Keratinocyte (primary cell): Measurements from ENCODE around the gene TPGS2. TPM values are rescaled to one million over a fixed set of nuclear protein-coding genes. Genes with fewer than 3 reads are reported as not detected.

Source experiments
- DNase-seq: peaks from one replicate; pipeline ENCODE4 v3.0.0-alpha.2; 2011; ENCODE audit warnings: low read depth, missing footprints, low spot score
- FAIRE-seq: peaks from 2 replicates; lab custom pipeline; 2011; peaks lifted over from hg19 to GRCh38; lab: Jason Lieb, UNC
- H2AFZ ChIP-seq: 2 replicates; pipeline ENCODE4 v1.6.0; 2012; ENCODE audit warnings: low read length, control low read depth, inconsistent platforms; ENCODE audit not compliant: control insufficient read depth
- H3K27ac ChIP-seq: 2 replicates; pipeline ENCODE4 v1.5.1; 2011; ENCODE audit warnings: low read length; ENCODE audit not compliant: control insufficient read depth, insufficient read depth
- H3K27me3 ChIP-seq: 3 replicates; pipeline ENCODE4 v1.6.0; 2011; ENCODE audit warnings: low read length; ENCODE audit not compliant: control insufficient read depth, insufficient read depth; ENCODE audit errors: extremely low read depth
- H3K36me3 ChIP-seq, 2 experiments: 2 replicates in 1 of 2; 3 replicates in 1 of 2; pipeline ENCODE4 v1.5.1; 2011; ENCODE audit warnings: low read length in 2 of 2, mild to moderate bottlenecking in 1 of 2; ENCODE audit not compliant: control insufficient read depth in 2 of 2, insufficient read depth in 2 of 2; ENCODE audit errors: extremely low read depth in 1 of 2
- H3K4me1 ChIP-seq: 3 replicates; pipeline ENCODE4 v1.5.1; 2011; ENCODE audit warnings: low read length; ENCODE audit not compliant: control insufficient read depth, insufficient read depth; ENCODE audit errors: extremely low read depth
- H3K4me2 ChIP-seq: 3 replicates; pipeline ENCODE4 v1.6.0; 2011; ENCODE audit warnings: low read depth, low read length; ENCODE audit not compliant: control insufficient read depth, insufficient read depth; ENCODE audit errors: extremely low read depth
- H3K4me3 ChIP-seq, 3 experiments: fragments of 200-600 bp in 1 of 3; sonication (generic) in 1 of 3; 2 replicates in 2 of 3; 3 replicates in 1 of 3; pipeline ENCODE4 v1.5.1; 2011 to 2016; ENCODE audit warnings: low read length in 3 of 3, mild to moderate bottlenecking in 3 of 3, control low read depth in 2 of 3, inconsistent platforms in 1 of 3, low read depth in 1 of 3, mixed read lengths in 1 of 3, mixed run types in 1 of 3, moderate library complexity in 1 of 3; ENCODE audit not compliant: control insufficient read depth in 2 of 3, insufficient read depth in 2 of 3; ENCODE audit errors: extremely low read depth in 1 of 3
- H3K79me2 ChIP-seq: 2 replicates; pipeline ENCODE4 v1.6.0; 2012; ENCODE audit warnings: low read length; ENCODE audit not compliant: control insufficient read depth, insufficient read depth
- H3K9ac ChIP-seq: 3 replicates; pipeline ENCODE4 v1.6.0; 2011; ENCODE audit warnings: low read length; ENCODE audit not compliant: control insufficient read depth, insufficient read depth; ENCODE audit errors: extremely low read depth
- H3K9me1 ChIP-seq: 3 replicates; pipeline ENCODE4 v1.6.0; 2011; ENCODE audit warnings: low read length; ENCODE audit not compliant: control insufficient read depth, insufficient read depth; ENCODE audit errors: extremely low read depth
- H3K9me3 ChIP-seq: 2 replicates; pipeline ENCODE4 v1.5.1; 2012; ENCODE audit warnings: low read depth, low read length; ENCODE audit not compliant: control insufficient read depth
- H4K20me1 ChIP-seq: 3 replicates; pipeline ENCODE4 v1.6.0; 2011; ENCODE audit warnings: low read length; ENCODE audit not compliant: control insufficient read depth, insufficient read depth; ENCODE audit errors: extremely low read depth
- CTCF ChIP-seq, 3 experiments: IDR thresholded peaks in 1 of 3; conservative IDR thresholded peaks in 1 of 3; optimal IDR thresholded peaks in 1 of 3; 2 replicates in 2 of 3; 3 replicates in 1 of 3; pipeline versions ENCODE3 to v1.5.1; 2011; ENCODE audit warnings: low read length in 3 of 3, mild to moderate bottlenecking in 3 of 3, moderate library complexity in 2 of 3, control low read depth in 1 of 3, inconsistent platforms in 1 of 3; ENCODE audit not compliant: insufficient read depth in 2 of 3; ENCODE audit errors: extremely low read depth in 1 of 3
- EZH2 ChIP-seq: IDR thresholded peaks from one replicate; pipeline ENCODE4 v1.6.1; 2012; ENCODE audit warnings: inconsistent platforms, mild to moderate bottlenecking, low read length, moderate library complexity
- dilution Hi-C: fragments of 300-500 bp; cut with MboI; formaldehyde crosslinking; loops from one replicate; pipeline ENCODE4 v1.7.0; 2020; ENCODE audit warnings: low sequenced_read_pairs; ENCODE audit not compliant: extremely low pct_ligation_motif_present
- polyA plus RNA-seq, 5 experiments: library from polyadenylated mRNA; depleted of rRNA in 3 of 5; stranded (reverse) in 3 of 5; stranded (forward) in 1 of 5; unstranded in 1 of 5; fragments of >200 nt; gene quantifications; 1 replicate in 1 of 5; 2 replicates in 3 of 5; 3 replicates in 1 of 5; pipeline versions ENCODE4 v1.2.1 to v1.2.3, GENCODE V29; 2011 to 2012; ENCODE audit warnings: missing spikeins in 2 of 5, low read depth in 1 of 5, low replicate concordance in 1 of 5

Gene TPGS2
- polyA plus RNA-seq, 1 donor (not counting 4 experiments of a cell fraction or from before 2014, with no cell fraction given) = 254 TPM

GRCh38 chr18:36812678-36813077 lies 16.1 kb downstream of the TPGS2 start:
- H4K20me1 ChIP-seq = no peaks in the 10 kb centered on the region
- no peaks in the 10 kb centered on the region for H3K9me1 ChIP-seq
- peaks cover 13% of the 10 kb centered on the region for H3K4me1 ChIP-seq
- no peak overlapping the region for H3K9ac ChIP-seq
- dilution Hi-C loops = no loop called here
- FAIRE-seq (no peak), DNase-seq (no peak)
- H3K79me2 ChIP-seq = no peaks in the 10 kb centered on the region
- no peak overlapping the region for H3K4me3 ChIP-seq
- H3K36me3 ChIP-seq = peaks cover 9 to 14% of the 10 kb centered on the region in 2 experiments
- H2AFZ ChIP-seq = no peak overlapping the region
- no peak overlapping the region for H3K4me2 ChIP-seq
- TF ChIP-seq EZH2 (no peak), CTCF (optimal IDR thresholded peaks at IDR 0.05 in 1 of 3, IDR thresholded peaks at IDR 0.05 in 1 of 3, conservative IDR thresholded peaks at IDR 0.05 in 1 of 3; ENCODE audit: extremely low read depth in 1 of 3, insufficient read depth in 2 of 3, low read length in 3 of 3) (no peak)
- H3K27ac ChIP-seq = no peak overlapping the region
- no peaks in the 10 kb centered on the region for H3K9me3 ChIP-seq
- no peaks in the 10 kb centered on the region for H3K27me3 ChIP-seq

- TF ChIP-seq EZH2 = no peak
- no peak for TF ChIP-seq CTCF (optimal IDR thresholded peaks at IDR 0.05 in 1 of 3, IDR thresholded peaks at IDR 0.05 in 1 of 3, conservative IDR thresholded peaks at IDR 0.05 in 1 of 3; ENCODE audit: extremely low read depth in 1 of 3, insufficient read depth in 2 of 3, low read length in 3 of 3)
- Histone ChIP-seq H3K36me3 (peaks cover 7 to 12% of the 10 kb centered on the region in 2 experiments), H3K9ac (no peak overlapping the region), H3K4me2 (no peak overlapping the region), H3K27me3 (no peaks in the 10 kb centered on the region), H3K9me3 (no peaks in the 10 kb centered on the region), H3K4me3 (no peak overlapping the region), H3K27ac (no peak overlapping the region), H3K4me1 (peaks cover 13% of the 10 kb centered on the region), H3K79me2 (no peaks in the 10 kb centered on the region), H3K9me1 (no peaks in the 10 kb centered on the region), H2AFZ (no peak overlapping the region), H4K20me1 (no peaks in the 10 kb centered on the region)
- dilution Hi-C loops = no loop called here
- FAIRE-seq (no peak), DNase-seq (no peak)
Measured at GRCh38 chr18:36811955-36812354, 16.8 kb downstream of the TPGS2 start.
